RPMI7951 (cell line): ENCODE measurements around the gene GP5. TPM values are rescaled to one million over a fixed set of nuclear protein-coding genes. Genes with fewer than 3 reads are reported as not detected.

ENCODE experiments used
- DNase-seq: peaks from one replicate; pipeline ENCODE4 v3.0.0-alpha.2; 2012; ENCODE audit warnings: low read depth
- total RNA-seq: library from RNA; depleted of rRNA; stranded (reverse); fragments of >200 nt; shearing (Covaris generic); gene quantifications from 2 replicates; pipeline ENCODE4 v1.2.3, GENCODE V29; 2014

Gene GP5
- total RNA-seq, 1 experiment from 2014 or later, result not detected

GRCh38 chr3:194375473-194376240 lies 23.4 kb downstream of the GP5 start:
- DNase-seq, result no peak

- no peak for DNase-seq
These were observed 24.1 kb downstream of the GP5 start for GRCh38 chr3:194374935-194375334.

GRCh38 chr3:194373899-194374298 lies 25.2 kb downstream of the GP5 start:
- no peak for DNase-seq

GRCh38 chr3:194373028-194373427 lies 26.0 kb downstream of the GP5 start:
- DNase-seq, result no peak

- DNase-seq, result peak; percentile 75
These were observed 28.3 kb downstream of the GP5 start for GRCh38 chr3:194370753-194371152.

GRCh38 chr3:194369522-194370279 lies 29.4 kb downstream of the GP5 start, which contains the start of gene LRRC15:
Gene LRRC15, minus strand, starts transcription at chr3:194369743. Its CDS starts 8,700 bp downstream, at chr3:194361043.
- DNase-seq, result peak; percentile 86

GRCh38 chr3:194368918-194369317 lies 30.1 kb downstream of the GP5 start:
- DNase-seq, result peak; percentile 33

GRCh38 chr3:194367992-194368841 lies 30.8 kb downstream of the GP5 start:
- peak; percentile 94 for DNase-seq

GRCh38 chr3:194365978-194366490 lies 33.0 kb downstream of the GP5 start:
- DNase-seq, result no peak

- no peak for DNase-seq
These were observed 33.5 kb downstream of the GP5 start for GRCh38 chr3:194365526-194365925.

GRCh38 chr3:194364652-194365434 lies 34.2 kb downstream of the GP5 start:
- peak; percentile 99 for DNase-seq

- DNase-seq, result no peak
These were observed 34.8 kb downstream of the GP5 start for GRCh38 chr3:194364314-194364651.

- no peak for DNase-seq
These were observed 38.5 kb downstream of the GP5 start for GRCh38 chr3:194360568-194360967.

- DNase-seq, result no peak
These were observed 41.4 kb downstream of the GP5 start for GRCh38 chr3:194357681-194358080.

GRCh38 chr3:194355379-194355778 lies 43.7 kb downstream of the GP5 start:
- no peak for DNase-seq

GRCh38 chr3:194354315-194354714 lies 44.8 kb downstream of the GP5 start:
- DNase-seq, result no peak

- no peak for DNase-seq
These were observed 46.3 kb downstream of the GP5 start for GRCh38 chr3:194352667-194353246.

- DNase-seq, result no peak
These were observed 47.0 kb downstream of the GP5 start for GRCh38 chr3:194351952-194352536.

GRCh38 chr3:194351080-194351672 lies 47.9 kb downstream of the GP5 start, which contains the start of gene CPN2:
Gene CPN2, minus strand, starts transcription at chr3:194351328. Its CDS starts 8,626 bp downstream, at chr3:194342702.
- no peak for DNase-seq

GRCh38 chr3:194350726-194351071 lies 48.4 kb downstream of the GP5 start:
- DNase-seq, result no peak
